ENCODE data around the gene GNAZ.

The GNAZ gene

DNA sequence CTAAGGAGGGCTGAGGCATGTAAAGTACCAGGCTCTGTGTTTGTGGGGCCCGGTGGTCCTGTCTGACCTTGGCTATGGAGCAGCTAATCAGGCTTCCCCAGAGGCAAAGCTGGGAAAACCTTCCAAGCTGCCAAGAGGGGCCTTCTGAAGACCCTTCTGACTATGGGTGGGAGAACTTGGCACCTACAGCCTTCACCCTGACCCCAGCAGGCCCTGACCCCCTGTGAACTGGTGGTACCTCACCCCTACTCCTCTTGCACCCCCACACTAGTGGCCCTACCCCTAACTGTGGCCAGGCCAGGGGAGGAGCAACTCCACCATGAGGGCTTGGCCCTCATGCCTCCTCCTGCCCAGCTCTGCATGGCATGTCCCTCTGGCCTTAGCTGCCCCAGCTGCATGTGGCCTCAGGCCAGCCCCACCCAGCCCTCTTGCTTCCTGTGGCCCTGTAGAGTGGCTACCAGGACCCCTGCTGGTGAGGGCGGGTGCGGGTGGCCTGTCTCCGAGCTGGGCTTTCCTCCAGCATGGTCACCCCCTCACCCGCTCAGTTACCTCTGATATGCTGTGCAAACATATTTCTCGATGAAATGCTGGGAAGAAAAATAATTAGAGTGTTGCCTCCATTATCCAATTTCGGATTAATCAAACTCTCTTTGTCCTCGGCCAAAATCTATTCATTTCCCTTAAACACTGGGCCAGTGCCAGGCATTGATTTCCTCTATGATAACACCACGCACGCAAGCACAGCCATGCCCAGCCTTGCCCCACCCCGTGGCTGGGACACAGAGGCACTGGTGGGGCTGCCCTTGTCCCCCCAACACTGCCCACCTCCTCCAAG lies 7.5 kb downstream of the GNAZ start:
- DNase-seq (ENCODE audit: low spot score), result no peak

DNA sequence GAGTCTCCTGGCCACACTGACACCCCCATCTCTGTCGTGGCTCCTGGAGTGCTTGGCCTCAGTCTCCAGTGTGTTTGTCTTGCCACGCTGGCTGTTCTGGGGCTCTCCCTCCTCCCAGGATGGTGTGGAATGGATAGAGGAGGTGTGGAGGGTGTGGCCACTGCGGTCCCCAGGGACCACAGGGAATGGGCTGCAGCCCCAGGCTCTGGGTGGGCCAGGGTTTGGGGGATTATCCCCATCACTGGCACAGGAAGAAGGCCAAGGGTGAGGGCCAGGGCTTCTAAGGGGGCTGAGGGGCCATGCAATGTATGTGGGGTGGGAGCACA lies 8.1 kb downstream of the GNAZ start:
- no peak for DNase-seq (ENCODE audit: low spot score)

DNA sequence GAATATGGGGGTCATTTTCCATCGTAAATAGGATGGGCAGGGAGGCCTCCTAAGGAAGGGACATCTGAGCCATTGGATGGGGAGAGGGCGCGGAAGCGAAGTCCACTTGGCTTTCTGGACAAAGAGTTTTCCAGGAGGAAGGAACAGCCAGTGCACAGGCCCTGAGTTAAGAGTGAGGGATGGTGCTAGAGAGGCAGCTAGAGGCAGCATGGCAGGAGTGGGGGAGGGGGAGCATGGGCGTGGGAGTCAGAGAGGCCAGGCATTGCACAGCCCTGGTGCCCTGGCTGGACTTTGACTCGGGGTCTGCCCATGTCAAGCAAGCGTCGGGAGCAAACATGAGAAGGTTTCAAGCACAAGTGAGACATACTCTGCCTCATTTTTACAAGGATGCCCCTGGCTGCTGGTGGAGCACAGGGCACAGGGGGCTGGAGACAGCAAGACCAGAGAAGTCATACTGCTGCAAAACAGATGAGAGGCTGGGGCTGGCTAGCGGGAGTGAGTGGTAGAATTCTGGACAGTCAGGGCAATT lies 9.0 kb downstream of the GNAZ start:
- no peak for DNase-seq (ENCODE audit: low spot score)

DNA sequence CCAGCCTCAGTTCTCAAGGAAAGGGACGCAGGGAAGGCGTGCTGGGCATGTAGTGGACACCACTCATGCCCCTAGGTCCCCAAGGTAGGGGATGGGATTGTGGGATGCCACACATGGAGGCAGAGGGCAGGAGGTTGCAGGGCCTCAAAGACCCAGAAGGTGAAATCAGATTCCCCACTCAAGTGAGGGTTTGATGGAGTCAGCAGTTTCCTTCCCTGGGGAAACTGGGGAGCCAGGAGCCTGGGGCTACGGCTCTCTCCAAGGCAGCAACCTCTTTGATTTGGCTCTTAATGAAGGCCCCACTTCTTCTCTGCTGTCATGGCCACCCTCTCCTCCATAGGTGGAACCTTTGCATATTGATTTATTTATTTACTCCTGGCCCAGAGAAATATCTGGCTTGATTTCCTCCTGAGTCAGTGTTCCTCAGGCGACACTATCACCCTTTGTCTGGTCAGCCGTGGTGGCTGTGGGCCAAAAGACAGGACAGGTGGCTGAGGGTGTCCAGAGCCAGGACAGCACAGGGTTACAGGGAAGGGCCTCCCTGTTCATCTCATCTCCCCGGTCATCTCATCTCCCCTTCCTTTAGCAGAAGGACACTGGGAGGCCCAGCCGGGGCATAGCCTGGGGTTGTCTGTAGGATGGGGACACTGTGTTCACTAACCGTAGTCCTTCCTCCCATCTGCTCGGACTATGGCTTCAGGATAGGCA lies 9.6 kb downstream of the GNAZ start:
- DNase-seq (ENCODE audit: low spot score), result no peak

DNA sequence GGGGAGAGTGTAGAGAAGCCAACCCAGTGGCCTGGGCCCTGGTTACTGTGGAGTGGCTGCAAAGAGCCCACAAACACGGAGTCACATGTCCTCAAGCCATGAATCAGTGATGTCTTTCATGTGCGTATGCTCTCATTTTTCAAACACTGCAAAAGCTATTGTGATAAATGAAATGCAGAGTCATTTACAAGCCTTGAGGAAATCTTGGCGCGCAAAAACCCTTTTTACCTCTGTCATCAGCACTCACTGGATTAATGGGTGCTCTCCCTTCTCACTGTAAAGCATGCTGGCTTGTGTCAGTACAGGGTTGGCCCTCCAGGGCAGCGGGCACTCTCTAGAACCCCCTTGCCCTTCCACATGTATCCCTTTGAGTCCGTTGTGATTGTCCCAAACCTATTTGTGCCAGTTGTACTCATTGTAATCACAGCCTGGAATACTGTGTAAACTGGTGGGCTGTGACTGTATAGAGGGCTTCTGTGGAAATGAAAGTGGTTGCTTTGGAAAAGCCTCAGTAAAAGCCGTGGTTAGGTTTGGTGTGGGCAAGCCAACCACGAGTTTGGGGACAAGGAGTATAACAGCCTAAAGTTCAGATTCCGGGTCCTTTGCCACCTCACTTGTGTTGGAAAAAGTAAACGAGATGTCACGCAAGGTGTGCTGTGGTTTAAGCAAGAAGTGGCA lies 10.4 kb downstream of the GNAZ start:
- DNase-seq (ENCODE audit: low spot score), result no peak

DNA sequence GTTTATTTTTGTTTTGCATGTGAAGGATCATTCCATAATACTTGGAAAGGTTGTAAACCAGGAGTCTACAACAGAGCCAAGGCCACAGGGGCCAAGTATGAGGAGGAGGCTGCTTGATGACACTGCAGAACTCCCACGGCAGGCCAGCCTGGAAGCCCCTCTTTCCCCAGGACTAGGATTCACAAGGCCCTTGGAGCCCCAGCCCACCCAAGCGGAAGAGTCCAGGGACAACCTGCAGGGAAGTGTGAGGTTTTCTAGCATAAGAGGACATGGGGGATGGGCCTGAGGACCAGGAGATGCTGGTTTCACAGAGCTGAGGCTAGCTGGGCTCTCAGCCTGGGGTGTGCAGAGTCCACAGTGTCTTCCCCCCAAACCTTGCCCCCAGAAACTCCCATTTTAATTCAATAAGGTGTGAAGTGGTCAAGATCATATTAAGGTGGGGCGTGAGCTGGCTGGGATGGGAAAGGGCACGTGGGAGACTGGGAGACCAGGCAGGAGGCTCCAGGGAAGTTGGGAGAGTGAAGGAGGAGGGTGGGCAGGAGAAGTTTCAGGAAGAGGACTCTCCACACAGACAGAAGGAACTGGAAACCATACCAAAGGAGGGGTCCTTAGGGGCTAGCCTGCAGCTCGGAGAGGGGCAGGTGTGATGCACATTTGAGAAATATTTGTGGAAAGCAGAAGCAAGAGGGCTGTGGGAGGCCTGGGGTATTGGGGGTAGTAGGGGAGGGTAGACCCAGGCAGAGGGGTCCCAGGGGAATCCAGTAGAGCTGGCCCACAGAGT lies 12.4 kb downstream of the GNAZ start:
- no peak for DNase-seq (ENCODE audit: low spot score)

DNA sequence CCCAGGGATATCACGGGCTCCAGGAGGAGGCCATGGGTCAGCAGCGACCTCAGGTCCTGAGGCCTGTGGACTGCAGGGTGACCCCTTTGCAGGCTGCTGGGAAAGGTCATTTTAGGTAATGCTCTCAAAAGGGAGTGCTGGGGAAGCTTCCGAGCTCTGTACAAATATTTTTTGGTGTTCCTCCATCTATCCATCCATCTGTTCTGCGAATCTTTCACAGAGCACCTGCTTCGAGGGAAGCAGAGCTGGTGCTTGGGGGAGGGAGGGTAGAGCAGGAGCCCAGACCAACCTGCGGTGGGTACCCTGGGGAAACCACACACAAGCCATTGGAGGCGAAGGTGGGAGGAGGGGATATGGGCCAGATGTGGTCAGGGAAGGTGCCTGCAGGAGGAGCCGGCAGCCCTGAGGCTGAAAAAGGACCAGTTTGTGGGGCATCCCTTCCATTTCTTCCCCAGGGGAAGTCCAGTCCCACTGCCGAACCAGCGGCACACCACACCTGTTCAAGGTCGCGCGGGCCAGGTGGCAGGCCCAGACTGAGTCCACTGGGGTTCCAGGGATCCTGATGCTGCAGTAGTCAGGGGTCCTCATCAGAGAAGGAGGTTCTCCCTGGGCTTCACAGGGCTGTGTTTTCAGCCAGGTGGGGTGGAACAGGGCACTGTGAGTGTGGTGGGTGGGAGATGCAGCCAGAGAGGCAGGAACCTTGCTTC lies 13.1 kb downstream of the GNAZ start:
- no peak for DNase-seq (ENCODE audit: low spot score)

DNA sequence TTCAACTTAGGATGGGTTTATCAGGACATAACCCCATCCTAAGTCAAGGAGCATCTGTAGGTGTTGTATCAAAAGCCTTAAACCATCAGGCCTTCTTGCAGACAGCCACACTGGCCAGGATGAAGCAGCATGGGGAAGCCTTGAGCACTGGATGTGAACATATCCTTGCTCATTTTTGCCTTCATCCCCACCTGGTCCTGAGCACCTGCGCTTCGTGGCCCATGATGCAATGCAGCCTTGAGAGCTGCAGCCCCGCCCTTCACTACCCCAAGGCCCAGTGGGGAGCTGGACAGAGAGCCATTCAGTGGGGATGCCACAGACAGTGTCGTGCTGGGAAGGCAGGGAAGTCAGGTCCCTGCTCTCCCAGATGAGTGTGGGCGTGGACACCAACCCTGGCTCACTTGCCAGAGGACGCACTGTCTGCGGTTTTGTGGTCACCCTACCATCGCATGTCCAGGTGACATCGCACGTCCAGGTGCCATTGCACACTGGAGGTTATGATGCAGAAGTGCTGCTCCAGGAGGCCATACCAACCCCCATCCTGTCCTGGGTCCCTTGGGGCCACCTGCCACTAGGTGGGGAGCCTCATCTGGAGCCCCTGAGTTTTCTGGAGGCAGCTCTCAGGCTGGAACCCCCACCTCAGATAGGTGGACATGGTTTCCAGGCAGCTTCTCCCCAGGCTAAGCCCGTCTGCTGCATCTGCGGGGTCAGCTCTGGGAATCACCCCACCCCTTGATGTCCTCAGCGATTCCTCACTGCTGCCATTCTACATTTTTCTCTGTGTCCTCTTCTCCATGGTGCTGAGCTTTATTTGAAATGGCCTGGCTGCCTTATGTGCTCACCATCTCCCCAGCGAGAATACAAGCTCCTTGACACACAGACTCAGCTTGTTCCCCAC lies 14.4 kb downstream of the GNAZ start:
- DNase-seq (ENCODE audit: low spot score), result no peak

DNA sequence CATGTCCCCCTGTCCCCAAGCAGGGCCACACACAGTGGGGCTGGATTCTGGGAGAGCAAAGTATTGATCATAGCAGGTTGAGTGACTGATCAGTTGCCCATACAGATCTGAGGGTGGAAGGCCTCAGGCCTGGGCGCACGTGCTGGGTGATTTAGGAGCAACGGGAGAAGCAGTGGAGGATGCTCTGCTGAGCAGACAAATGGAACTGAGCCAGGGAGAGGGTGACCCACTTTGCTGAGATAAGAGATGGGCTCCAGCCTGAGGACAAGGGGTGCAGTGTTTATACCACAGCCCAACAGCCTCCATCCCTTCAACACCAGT lies 15.0 kb downstream of the GNAZ start:
- DNase-seq (ENCODE audit: low spot score), result no peak

DNA sequence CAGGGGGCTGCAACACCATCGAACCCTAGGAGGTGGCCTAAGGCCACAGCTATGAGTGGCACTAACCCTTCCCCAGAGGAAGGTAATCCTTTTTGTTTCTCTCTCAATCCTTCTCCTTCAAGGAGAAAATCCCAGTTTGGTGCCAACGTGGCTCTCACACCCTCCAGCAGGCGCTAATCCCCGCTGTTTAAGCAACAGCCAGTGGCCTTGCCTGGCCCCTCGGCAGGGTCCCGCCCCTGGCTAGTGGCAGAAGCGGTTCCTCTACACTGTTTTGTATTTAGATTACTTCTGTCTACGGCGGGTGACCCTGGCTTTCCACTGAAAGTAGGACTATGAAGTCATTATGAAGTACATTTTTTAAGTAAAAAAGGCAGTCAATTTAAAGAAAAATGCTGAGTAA lies 15.5 kb downstream of the GNAZ start:
- DNase-seq (ENCODE audit: low spot score), result no peak

DNA sequence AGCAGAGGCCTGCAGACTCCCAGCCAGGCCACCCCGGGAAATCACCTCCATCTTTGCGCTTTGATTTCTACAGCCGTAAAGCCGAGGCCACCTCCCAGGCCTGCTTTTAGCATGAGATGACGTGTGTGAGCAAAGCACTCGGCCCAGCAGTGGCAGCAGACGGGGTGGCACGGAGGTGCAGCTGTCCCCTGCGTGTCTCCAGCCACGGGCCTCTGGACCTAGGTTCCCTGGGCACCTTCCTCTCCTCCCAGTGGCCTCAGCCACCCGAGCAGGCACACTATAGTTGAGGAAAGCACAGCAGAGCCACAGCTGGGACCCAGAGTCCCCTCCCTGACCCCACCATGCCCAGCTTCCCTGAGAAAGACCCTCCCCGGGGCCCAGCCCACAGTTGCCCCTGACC lies 15.9 kb downstream of the GNAZ start:
- no peak for DNase-seq (ENCODE audit: low spot score)

DNA sequence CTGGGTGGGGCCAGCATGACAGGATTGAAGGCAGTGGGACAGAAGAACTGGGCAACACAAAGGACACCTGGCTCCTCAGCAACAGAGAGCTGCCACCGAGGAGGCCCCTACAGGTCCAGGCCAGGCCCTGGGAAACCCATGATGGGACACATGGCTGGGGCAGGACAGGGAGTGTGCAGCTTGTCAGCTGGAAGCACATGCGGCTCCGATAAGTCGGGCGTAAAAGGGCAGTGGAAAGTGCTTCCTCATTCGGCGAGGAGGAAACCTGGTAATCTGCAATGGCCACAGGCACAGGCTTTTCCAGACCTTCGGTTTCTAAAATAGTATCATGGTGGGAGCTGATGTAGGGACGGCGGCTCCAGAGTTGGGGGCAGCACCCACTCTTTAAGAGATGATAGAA lies 16.5 kb downstream of the GNAZ start:
- DNase-seq (ENCODE audit: low spot score), result no peak

DNA sequence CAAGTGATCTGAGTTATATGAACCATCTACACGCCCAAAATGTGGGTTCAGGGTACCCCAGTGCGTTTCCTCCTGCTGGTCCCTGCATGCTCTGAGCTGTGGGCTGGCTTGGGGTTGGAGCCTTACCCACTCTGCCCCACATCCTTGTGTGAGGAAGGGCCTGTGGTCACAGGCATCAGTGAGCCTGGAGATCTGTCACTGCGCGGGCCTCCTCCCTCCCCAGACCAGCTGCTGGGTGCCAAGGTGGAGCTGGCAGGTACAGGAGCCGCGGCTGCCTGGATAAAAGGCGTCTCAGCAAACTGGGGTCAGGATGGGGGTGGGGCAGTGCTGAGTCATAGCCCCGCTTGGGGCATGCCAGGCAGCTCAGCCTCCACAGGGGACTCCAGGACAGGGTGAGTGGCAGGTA lies 17.9 kb downstream of the GNAZ start:
- no peak for DNase-seq (ENCODE audit: low spot score)

DNA sequence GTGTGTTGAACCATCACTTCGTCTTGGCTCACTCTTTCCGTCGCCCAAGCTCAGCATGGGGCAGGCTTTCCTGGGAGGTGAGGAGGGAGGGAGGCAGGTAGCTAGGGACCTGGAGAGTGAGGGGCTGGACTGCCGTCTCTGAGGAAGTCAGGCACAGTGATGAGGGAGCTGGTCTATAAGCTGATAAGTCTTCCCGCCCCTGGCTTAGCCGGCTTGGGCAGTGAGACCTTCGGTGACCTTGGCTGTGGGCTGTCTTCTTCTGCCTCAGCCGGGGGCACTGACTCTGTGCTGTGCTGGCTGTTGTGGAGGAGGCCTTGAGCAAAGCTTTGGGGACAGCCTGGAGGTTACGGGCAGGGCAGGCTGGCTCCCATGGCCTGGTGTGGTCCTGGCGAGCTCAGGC lies 18.7 kb downstream of the GNAZ start:
- no peak for DNase-seq (ENCODE audit: low spot score)

DNA sequence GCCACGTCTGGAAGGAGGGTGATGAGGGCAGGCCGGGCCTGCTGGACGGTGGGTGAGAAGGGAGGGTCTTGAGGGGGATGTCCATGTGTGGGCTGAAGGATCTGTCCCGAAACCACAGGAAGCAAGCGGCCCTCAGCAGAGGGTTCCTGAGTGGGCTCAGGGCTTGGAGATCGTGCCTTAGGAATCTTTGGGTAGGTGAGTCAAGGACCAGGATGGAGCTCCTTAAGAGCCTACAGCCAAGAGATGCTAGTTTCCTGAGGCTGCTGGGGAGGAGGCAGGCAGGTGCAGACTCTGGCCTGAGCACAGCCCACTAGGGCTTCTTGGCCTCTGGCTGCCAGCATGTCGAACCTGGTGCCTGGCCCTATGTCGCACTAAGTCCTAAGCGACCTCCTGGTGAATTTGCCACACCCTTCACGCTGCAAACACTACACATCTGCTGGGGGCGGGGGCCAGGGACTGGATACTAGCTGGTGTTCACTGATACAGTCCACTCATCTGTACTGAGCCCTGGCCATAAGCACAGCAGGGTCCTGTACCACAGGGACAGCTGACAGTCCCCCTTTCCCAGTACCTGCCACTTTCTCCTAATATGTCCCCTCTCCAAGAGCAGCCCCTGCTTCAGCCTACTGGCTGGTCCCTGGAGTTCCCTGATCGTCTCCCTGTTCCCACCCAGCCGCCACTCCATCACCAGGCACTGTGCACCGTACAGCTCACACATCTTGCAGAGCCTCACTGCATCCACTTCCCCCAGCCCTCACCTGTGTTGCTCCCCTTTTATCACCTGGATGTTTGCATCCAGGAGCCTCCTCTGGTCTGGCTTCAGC lies 19.5 kb downstream of the GNAZ start:
- no peak for DNase-seq (ENCODE audit: low spot score)

DNA sequence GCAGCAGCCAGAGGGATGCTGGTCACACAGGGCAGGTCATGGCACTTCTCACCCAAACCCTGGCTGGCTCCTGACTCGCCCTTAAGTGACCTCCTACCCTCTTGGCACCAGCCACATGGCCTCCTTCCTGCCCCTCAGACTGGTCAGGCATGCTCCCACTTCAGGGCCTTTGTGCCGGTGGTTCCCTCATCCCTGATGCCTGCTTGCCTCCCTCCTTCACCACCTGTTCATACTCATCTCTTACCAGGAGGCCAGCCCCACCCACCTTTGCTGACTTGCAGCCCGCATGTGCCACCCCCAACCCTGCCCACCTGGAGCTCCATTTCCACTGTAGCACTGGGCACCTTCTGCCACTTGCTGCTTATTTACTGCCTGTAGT lies 20.1 kb downstream of the GNAZ start:
- DNase-seq (ENCODE audit: low spot score), result no peak

DNA sequence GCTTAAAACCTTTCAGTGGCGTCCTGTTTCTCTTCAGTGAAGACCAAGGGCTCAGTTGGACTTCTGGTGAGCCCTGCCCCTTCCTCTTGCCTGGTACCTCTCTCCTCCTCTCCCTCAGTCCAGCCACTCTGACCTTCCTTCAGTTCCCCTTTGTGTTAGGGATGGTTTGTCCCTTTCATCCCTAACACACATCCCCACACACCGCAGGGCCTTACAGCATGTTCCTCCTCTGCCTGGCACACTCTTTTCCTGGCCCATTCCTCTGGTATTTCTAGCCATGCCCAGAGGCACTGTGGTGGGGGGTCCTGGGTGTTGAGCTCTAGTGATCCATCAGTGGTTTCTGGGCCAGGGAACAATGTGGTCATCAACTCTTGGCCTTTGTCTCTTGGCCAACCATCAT lies 21.4 kb downstream of the GNAZ start:
- DNase-seq (ENCODE audit: low spot score), result no peak

DNA sequence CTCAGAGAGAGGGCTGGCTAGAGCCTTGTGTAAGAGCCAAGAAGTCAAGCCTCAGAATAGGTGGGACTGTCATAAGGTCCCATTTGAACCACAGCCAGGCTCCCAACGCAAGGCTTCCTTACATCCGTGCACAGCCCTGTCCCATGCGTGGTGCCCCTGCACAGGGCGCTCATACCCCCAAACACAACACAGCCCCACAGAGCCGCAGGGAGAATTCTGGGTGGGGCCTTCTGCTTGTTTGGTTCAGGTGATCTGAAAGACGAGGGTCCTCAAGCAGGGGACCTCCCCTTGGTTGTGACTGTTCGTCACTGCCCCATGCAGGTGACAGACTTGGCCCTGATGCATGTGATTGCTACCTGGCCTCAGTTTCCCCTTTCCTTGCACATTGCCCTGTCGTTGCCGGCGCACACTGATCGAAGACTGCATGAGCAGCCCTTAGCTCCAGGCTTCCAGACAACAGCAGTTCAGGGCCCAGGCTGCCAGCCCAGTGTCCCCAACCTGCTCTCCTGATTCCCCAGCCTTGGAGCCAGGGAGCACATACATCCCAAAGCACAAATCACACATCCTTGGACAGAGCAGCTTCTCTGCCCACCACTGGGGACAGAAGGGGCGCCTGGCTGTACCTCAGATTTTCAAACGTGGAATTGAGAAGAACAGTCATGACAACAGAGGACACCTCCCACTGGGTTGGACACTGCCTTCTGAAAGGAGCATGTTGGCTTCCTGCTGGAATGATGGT lies 22.1 kb downstream of the GNAZ start:
- DNase-seq (ENCODE audit: low spot score), result no peak

Data from AG08395 (cell line).